D341Med (cell line): ENCODE results near the gene CNOT6.

ENCODE experiments used
- DNase-seq: peaks from one replicate; pipeline ENCODE4 v3.0.0; 2012; ENCODE audit warnings: low spot score

CNOT6 gene

GRCh38 chr5:180601591-180602480, 107.7 kb downstream of the CNOT6 start:
- peak; percentile 20 for DNase-seq

GRCh38 chr5:180602481-180603075, 108.4 kb downstream of the CNOT6 start:
- no peak for DNase-seq

- no peak for DNase-seq
Measured at GRCh38 chr5:180603076-180603594, 109.0 kb downstream of the CNOT6 start.

GRCh38 chr5:180604271-180604670, 110.1 kb downstream of the CNOT6 start:
- DNase-seq, result no peak

- DNase-seq, result peak; percentile 77
Measured at GRCh38 chr5:180605554-180606214, 111.5 kb downstream of the CNOT6 start.

GRCh38 chr5:180606215-180606785, 112.1 kb downstream of the CNOT6 start:
- DNase-seq, result no peak

- no peak for DNase-seq
Measured at GRCh38 chr5:180607861-180608571, 113.8 kb downstream of the CNOT6 start.

- no peak for DNase-seq
Measured at GRCh38 chr5:180608572-180609310, 114.6 kb downstream of the CNOT6 start.

GRCh38 chr5:180609386-180609785, 115.2 kb downstream of the CNOT6 start:
- no peak for DNase-seq

- no peak for DNase-seq
Measured at GRCh38 chr5:180609817-180610550, 115.8 kb downstream of the CNOT6 start.

- no peak for DNase-seq
Measured at GRCh38 chr5:180611140-180611850, 117.1 kb downstream of the CNOT6 start.

- DNase-seq, result no peak
Measured at GRCh38 chr5:180612683-180613082, 118.5 kb downstream of the CNOT6 start.

- no peak for DNase-seq
Measured at GRCh38 chr5:180613188-180613813, 119.1 kb downstream of the CNOT6 start.

- DNase-seq, result no peak
Measured at GRCh38 chr5:180613814-180614188, 119.6 kb downstream of the CNOT6 start.

- DNase-seq, result no peak
Measured at GRCh38 chr5:180618487-180618828, 124.3 kb downstream of the CNOT6 start.

GRCh38 chr5:180618829-180619562, 124.8 kb downstream of the CNOT6 start:
- peak; percentile 90 for DNase-seq

GRCh38 chr5:180619563-180619915, 125.4 kb downstream of the CNOT6 start:
- DNase-seq, result no peak

- DNase-seq, result no peak
Measured at GRCh38 chr5:180620014-180620413, 125.8 kb downstream of the CNOT6 start.

- no peak for DNase-seq
Measured at GRCh38 chr5:180621311-180621710, 127.1 kb downstream of the CNOT6 start.
